A673 (cell line): ENCODE results near the gene C19orf81. TPM values are rescaled to one million over a fixed set of nuclear protein-coding genes. Genes with fewer than 3 reads are reported as not detected.

Experiments used
- BruUV-seq: library from RNA; stranded (reverse); fragments of 400-500 nt; replicated peaks from 2 replicates; lab custom pipeline; 2021; lab: Mats Ljungman, UMichigan
- CTCF ChIA-PET: fragments of 300-600 bp; sonication (Branson Sonifier 250); formaldehyde crosslinking; loops from one replicate; lab custom pipeline; 2022; ENCODE audit warnings: antibody characterized with exemption; lab: Charles Lee
- POLR2A ChIA-PET: fragments of 300-600 bp; sonication (Branson Sonifier 250); formaldehyde crosslinking; loops from one replicate; lab custom pipeline; 2022; ENCODE audit warnings: antibody characterized with exemption; ENCODE audit not compliant: low non-redundant PET; lab: Charles Lee
- DNase-seq: peaks from one replicate; pipeline ENCODE4 v3.0.0-alpha.2; 2015; ENCODE audit warnings: low spot score
- H3K27ac ChIP-seq: fragments of 200-600 bp; sonication (generic); 2 replicates; pipeline ENCODE4 v1.5.1; 2016; ENCODE audit warnings: mixed run types, low read depth, mild to moderate bottlenecking, mixed read lengths, antibody characterized with exemption, low read length; ENCODE audit not compliant: poor library complexity, severe bottlenecking
- H3K27me3 ChIP-seq: fragments of 200-600 bp; sonication (generic); replicated peaks from 2 replicates; pipeline ENCODE4 v1.6.1; 2017; ENCODE audit warnings: mixed run types, low read depth, mild to moderate bottlenecking, mixed read lengths, antibody characterized with exemption, low read length; ENCODE audit not compliant: insufficient read depth, poor library complexity
- H3K36me3 ChIP-seq: fragments of 200-600 bp; sonication (generic); 2 replicates; pipeline ENCODE4 v1.6.1; 2016; ENCODE audit warnings: mixed run types, mild to moderate bottlenecking, mixed read lengths, antibody characterized with exemption, low read length; ENCODE audit not compliant: insufficient read depth, poor library complexity, severe bottlenecking
- H3K4me1 ChIP-seq: fragments of 200-600 bp; sonication (generic); 2 replicates; pipeline ENCODE4 v1.6.1; 2017; ENCODE audit warnings: mixed run types, mild to moderate bottlenecking, mixed read lengths, antibody characterized with exemption, low read length; ENCODE audit not compliant: insufficient read depth, poor library complexity, severe bottlenecking
- H3K4me3 ChIP-seq: fragments of 200-600 bp; sonication (generic); 2 replicates; pipeline ENCODE4 v1.5.1; 2016; ENCODE audit warnings: low read depth, mixed run types, mild to moderate bottlenecking, mixed read lengths, low read length; ENCODE audit not compliant: poor library complexity, severe bottlenecking
- H3K9me3 ChIP-seq: fragments of 200-600 bp; sonication (generic); 2 replicates; pipeline ENCODE4 v1.6.1; 2016; ENCODE audit warnings: mixed run types, low read depth, mild to moderate bottlenecking, mixed read lengths, antibody characterized with exemption, low read length; ENCODE audit not compliant: poor library complexity, severe bottlenecking
- CTCF ChIP-seq: fragments of 300-800, 200-600 bp; sonication (generic); conservative IDR thresholded peaks from 2 replicates; pipeline ENCODE4 v1.5.1; 2017; ENCODE audit warnings: low read depth, mild to moderate bottlenecking, antibody characterized with exemption, low read length, moderate library complexity, mixed read lengths
- EZH2 ChIP-seq: fragments of 200-600 bp; sonication (generic); IDR thresholded peaks from 2 replicates; pipeline ENCODE4 v1.6.1; 2017; ENCODE audit warnings: borderline replicate concordance, low read depth, mild to moderate bottlenecking, mixed read lengths, antibody characterized with exemption, low read length; ENCODE audit not compliant: poor library complexity, severe bottlenecking
- intact Hi-C: fragments of 100-400 bp; cut with micrococcal nuclease; formaldehyde crosslinking; loops from one replicate; pipeline ENCODE4 v1.10.0; 2022; ENCODE audit not compliant: unreplicated experiment
- total RNA-seq: library from RNA; stranded (reverse); gene quantifications from 2 replicates; pipeline ENCODE4 v1.2.3, GENCODE V29; 2021

Gene C19orf81
- total RNA-seq, 1 experiment from 2014 or later, result 6.2 TPM

GRCh38 chr19:50661766-50662650 lies 12.8 kb downstream of the C19orf81 start:
- Histone ChIP-seq H3K27ac (no peak overlapping the region), H3K9me3 (no peaks in the 10 kb centered on the region), H3K4me1 (peaks cover 11% of the 10 kb centered on the region), H3K27me3 (peaks cover 13% of the 10 kb centered on the region), H3K4me3 (no peak overlapping the region), H3K36me3 (no peaks in the 10 kb centered on the region)
- POLR2A ChIA-PET, result no interaction called here
- intact Hi-C loops, result no loop called here
- no peak for DNase-seq
- CTCF ChIA-PET, result no interaction called here
- BruUV-seq, result no TSS peak
- no peak for TF ChIP-seq CTCF
- TF ChIP-seq EZH2, result no peak

DNA sequence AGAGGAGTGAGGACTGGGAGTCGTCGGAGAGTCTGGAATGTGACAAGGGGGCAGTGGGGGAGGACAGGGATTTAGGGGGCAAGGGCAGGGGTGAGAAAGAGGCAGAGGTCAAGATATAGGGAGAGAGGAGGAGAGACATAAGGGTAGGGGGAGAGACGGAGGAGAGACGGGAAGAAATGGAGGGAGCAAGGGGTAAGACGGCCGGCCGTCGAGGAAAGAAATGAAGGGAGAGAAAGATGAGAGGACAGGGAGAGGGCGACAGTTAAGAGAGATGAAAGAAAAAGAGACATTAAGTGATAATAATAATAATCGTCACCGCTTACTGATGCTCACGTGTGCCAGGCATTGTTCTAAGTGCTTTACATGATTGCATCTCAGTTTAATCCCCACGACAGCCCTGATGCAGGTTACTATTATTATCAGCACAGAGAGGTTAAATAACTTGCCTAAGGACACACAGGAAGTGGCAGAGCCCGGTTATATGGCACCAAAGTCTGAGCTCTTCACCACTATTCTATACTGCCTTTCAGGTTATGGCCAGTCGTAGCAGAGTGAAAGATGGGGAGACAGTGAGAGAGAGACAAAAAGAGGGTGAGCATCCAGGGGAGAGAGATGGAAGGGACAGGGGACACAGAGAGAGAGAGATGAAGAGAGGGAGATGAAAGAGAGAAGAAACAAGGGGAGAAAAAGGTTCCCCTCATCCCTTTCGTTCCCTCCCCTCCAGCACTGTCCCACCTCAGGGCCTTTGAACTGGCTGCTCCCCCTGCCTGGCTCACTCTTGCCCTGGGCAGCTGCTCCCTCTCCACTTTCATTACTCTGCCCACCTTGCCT lies 13.6 kb downstream of the C19orf81 start:
- ChIA-PET CTCF (no interaction called here), POLR2A (no interaction called here)
- Histone ChIP-seq H3K4me3 (no peak overlapping the region), H3K27me3 (peaks cover 21% of the 10 kb centered on the region), H3K9me3 (no peaks in the 10 kb centered on the region), H3K27ac (no peak overlapping the region), H3K36me3 (no peaks in the 10 kb centered on the region), H3K4me1 (peaks cover 9% of the 10 kb centered on the region)
- intact Hi-C loops, result no loop called here
- BruUV-seq, result no TSS peak
- no peak for TF ChIP-seq EZH2
- TF ChIP-seq CTCF, result no peak
- DNase-seq, result no peak

DNA sequence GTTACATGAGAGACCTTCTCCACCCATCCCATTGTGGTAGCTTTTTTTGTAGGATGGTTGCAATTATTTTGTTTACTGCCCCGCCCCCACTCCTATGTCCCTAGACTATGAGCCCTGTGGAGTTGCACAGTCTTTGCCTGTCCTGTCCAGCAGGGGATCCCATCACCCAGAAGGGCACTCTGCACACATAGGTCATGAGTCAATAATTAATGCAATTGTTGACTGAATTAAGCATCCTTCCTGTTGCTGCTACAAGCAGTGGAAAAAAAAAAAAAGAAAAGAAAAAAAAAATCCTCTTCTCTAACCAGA lies 14.2 kb downstream of the C19orf81 start:
- intact Hi-C loops, result no loop called here
- POLR2A ChIA-PET, result no interaction called here
- H3K4me1 ChIP-seq, result peaks cover 10% of the 10 kb centered on the region
- BruUV-seq, result no TSS peak
- no peak for DNase-seq
- no peak for TF ChIP-seq EZH2
- 0 out of 2 replicates have a peak, but pooled peaks have one; percentile 21 for TF ChIP-seq CTCF
- H3K9me3 ChIP-seq, result no peaks in the 10 kb centered on the region
- no peaks in the 10 kb centered on the region for H3K36me3 ChIP-seq
- CTCF ChIA-PET, result no interaction called here
- no peak overlapping the region for H3K27ac ChIP-seq
- peaks cover 27% of the 10 kb centered on the region for H3K27me3 ChIP-seq
- no peak overlapping the region for H3K4me3 ChIP-seq
